Heart left ventricle (tissue), 16 donors: ENCODE results near the gene RCOR2. TPM values are rescaled to one million over a fixed set of nuclear protein-coding genes. Genes with fewer than 3 reads are reported as not detected.
A peak's percentile ranks its signal among the peaks of the same experiment; 100 is the strongest.

Source experiments
- ATAC-seq, 4 donors: fragments of 200-7000 bp; cut with Tn5 transposase; one replicate each; pipeline ENCODE4 v1.9.1; 2020 to 2022; ENCODE audit warnings: moderate library complexity in 4 of 4, mild to moderate bottlenecking in 3 of 4, moderate number of reproducible peaks in 1 of 4
- DNase-seq, 5 donors: peaks; one replicate each; pipeline ENCODE4 v3.0.0-alpha.2; 2020
- H3K27ac ChIP-seq, 12 donors: fragments of 200-600 bp; sonication (generic) in 4 of 12; one replicate each; pipeline versions ENCODE4 v1.5.0 to v1.8.0; 2016 to 2022; ENCODE audit warnings: mild to moderate bottlenecking in 2 of 12
- H3K27me3 ChIP-seq, 9 donors: fragments of 200-600 bp; sonication (generic) in 2 of 9; one replicate each; pipeline versions ENCODE4 v1.5.1 to v1.8.0; 2016 to 2022; ENCODE audit warnings: mild to moderate bottlenecking in 3 of 9
- H3K36me3 ChIP-seq, 9 donors: fragments of 200-600 bp; sonication (generic) in 2 of 9; one replicate each; pipeline versions ENCODE4 v1.5.0 to v1.8.0; 2018 to 2022; ENCODE audit warnings: mild to moderate bottlenecking in 2 of 9
- H3K4me1 ChIP-seq, 12 donors: fragments of 200-600 bp; sonication (generic) in 4 of 12; one replicate each; pipeline versions ENCODE4 v1.5.0 to v1.8.0; 2016 to 2022; ENCODE audit warnings: mild to moderate bottlenecking in 3 of 12
- H3K4me3 ChIP-seq, 12 donors: fragments of 200-600 bp; sonication (generic) in 4 of 12; one replicate each; pipeline versions ENCODE4 v1.5.0 to v1.8.0; 2017 to 2022; ENCODE audit warnings: mild to moderate bottlenecking in 9 of 12, moderate library complexity in 4 of 12
- H3K9me3 ChIP-seq, 12 donors: fragments of 200-600 bp; sonication (generic) in 4 of 12; one replicate each; pipeline versions ENCODE4 v1.5.0 to v1.8.0; 2016 to 2022; ENCODE audit warnings: mild to moderate bottlenecking in 1 of 12
- POLR2A ChIP-seq, 2 donors: fragments of 450-650 bp; IDR thresholded peaks; one replicate each; pipeline ENCODE4 v1.6.1; 2017; ENCODE audit warnings: antibody characterized with exemption in 2 of 2, mild to moderate bottlenecking in 2 of 2, moderate library complexity in 2 of 2
- WGBS, 4 donors: extraction: QIAGEN DNeasy Blood & Tissue Kit in 2 of 4; methylation state at CpG; one replicate each; pipeline versions ENCODE4 v1.1.5 to v1.1.7; 2013 to 2018; 5-methylcytosine and 5-hydroxymethylcytosine counted together
- intact Hi-C, 10 donors: fragments of 100-400 bp; cut with DNase I; formaldehyde crosslinking; loops; one replicate each; pipeline versions ENCODE4 v1.11.1 to v1.14.2; 2022
- polyA plus RNA-seq, 2 donors: library from polyadenylated mRNA; stranded (reverse); fragments of 200-250 nt; gene quantifications; one replicate each; pipeline ENCODE4 v1.2.3, GENCODE V29; 2013
- total RNA-seq, 9 donors: library from RNA; depleted of rRNA in 2 of 9; stranded (reverse); fragments of >200 nt in 2 of 9; fragmentation: NEBNext Ultra II Directional in 3 of 9; extraction: Animal tissue kit (Norgen Biotek cat#: 25700) in 3 of 9; gene quantifications; one replicate each; pipeline versions ENCODE4 v1.1.0 to v1.2.4, GENCODE V29; 2016 to 2023
- TF ChIP-seq, protein P1 (sequence below), 12 donors: fragments of 200-600 bp; sonication (generic) in 4 of 12; IDR thresholded peaks; one replicate each; pipeline versions ENCODE4 v1.5.0 to v1.8.0; 2018 to 2022; ENCODE audit warnings: antibody characterized with exemption in 12 of 12, mild to moderate bottlenecking in 5 of 12
- donor health status: ischemic (EF 13 %, LVEDD 7.1; RV severe dilation, severe dysfunction).
- donor health status: healthy with polysubstance abuse.
- donor health status: DM: no; HTN: yes; CAD: no.
- donor health status: DM: no; HTN: no; CAD: no.
- donor health status: ischemic (EF 25% LVEDD 6.9; RV normal size, moderate dysfunction).
- donor health status: ischemic (EF 25% LVEDD 5.7; RV mildly dilated, moderate dysfunction).
- donor health status: healthy.
- donor health status: DM: yes; HTN: yes; CAD: no.
- donor health status: ischemic (EF 35%, LVEDD 5.7; RV mildly dilated, moderate dysfunction).
- donor health status: nonischemic (EF 11% LVEDD 7.7; RV severe dilation, severe dysfunction).
- donor health status: DM: yes; HTN: yes; CAD: no.
- donor health status: PGD.
- donor health status: ischemic (EF 29% LVEDD 5.4; RV normal size, mild dysfunction).
- donor health status: nonischemic (EF 23%, LVEDD 6.1; RV moderate dilation, normal function).

Gene RCOR2
- total and polyA plus RNA-seq, 11 donors = 1.9 to 5.7 (median 4.2) TPM

DNA sequence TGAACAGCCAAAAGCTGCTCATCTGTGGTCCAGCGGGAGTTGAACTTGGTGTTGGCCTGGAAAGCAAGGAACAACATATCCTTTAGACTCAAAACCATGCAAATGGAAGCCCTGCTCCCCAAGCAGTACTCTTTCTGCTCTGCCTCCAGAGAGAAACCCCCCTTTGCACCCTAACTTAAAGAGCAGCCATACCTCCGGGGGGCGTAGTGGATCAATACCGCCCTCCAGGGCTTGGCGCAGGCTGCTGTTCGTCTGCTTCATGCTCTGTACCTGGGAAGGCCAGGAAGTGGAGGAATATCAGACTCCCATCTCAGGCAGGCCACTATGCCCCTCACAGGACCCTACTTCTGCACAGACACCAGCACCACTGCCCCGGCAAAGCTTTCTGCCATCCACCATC, 4.3 kb downstream of the RCOR2 start:
- DNase-seq (no peak), ATAC-seq (no peak)
- Histone ChIP-seq H3K27ac (no peak overlapping the region), H3K9me3 (no peaks in the 10 kb centered on the region), H3K4me1 (peaks cover 7 to 60% (median 26%) of the 10 kb centered on the region in 12 donors), H3K27me3 (peaks cover 0 to 18% (median 0%) of the 10 kb centered on the region in 9 donors), H3K36me3 (peaks cover 0 to 22% (median 20%) of the 10 kb centered on the region in 9 donors), H3K4me3 (no peak overlapping the region)
- intact Hi-C loops = no loop called here
- 84 to 91% (median 89%) methylated on average over 7 of the region's 7 CpGs for WGBS, 4 donors
- TF ChIP-seq, protein P1, sequence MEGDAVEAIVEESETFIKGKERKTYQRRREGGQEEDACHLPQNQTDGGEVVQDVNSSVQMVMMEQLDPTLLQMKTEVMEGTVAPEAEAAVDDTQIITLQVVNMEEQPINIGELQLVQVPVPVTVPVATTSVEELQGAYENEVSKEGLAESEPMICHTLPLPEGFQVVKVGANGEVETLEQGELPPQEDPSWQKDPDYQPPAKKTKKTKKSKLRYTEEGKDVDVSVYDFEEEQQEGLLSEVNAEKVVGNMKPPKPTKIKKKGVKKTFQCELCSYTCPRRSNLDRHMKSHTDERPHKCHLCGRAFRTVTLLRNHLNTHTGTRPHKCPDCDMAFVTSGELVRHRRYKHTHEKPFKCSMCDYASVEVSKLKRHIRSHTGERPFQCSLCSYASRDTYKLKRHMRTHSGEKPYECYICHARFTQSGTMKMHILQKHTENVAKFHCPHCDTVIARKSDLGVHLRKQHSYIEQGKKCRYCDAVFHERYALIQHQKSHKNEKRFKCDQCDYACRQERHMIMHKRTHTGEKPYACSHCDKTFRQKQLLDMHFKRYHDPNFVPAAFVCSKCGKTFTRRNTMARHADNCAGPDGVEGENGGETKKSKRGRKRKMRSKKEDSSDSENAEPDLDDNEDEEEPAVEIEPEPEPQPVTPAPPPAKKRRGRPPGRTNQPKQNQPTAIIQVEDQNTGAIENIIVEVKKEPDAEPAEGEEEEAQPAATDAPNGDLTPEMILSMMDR (IDR thresholded peaks at IDR 0.05) = no peak
- TF ChIP-seq POLR2A (IDR thresholded peaks at IDR 0.05) = no peak

DNA sequence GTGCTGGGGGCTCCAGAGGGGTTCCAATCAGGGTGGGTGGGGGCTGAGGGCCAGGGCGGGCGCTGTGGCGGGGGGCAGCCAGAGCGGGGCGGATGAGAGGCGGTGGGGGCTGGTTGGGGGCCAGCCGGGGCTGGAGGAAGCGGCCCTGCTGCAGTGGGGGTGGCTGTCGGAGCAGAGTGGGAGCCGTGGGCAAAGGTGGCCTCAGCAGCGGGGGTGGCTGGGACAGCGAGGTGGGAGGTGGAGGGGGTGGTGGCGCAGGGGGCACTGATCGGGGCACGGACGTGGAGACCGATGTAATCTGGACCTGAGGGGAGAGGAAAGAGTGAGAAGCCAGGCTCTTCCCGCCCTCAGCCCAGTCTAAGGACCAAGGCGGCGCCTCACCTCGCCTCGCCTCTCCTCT, 5.1 kb downstream of the RCOR2 start:
- ATAC-seq (no peak), DNase-seq (no peak)
- 90 to 93% (median 91%) methylated on average over 22 of the region's 22 CpGs for WGBS, 4 donors
- Histone ChIP-seq H3K27ac (no peak overlapping the region), H3K36me3 (peaks cover 0 to 30% (median 28%) of the 10 kb centered on the region in 9 donors), H3K4me1 (peaks cover 7 to 54% (median 21%) of the 10 kb centered on the region in 12 donors), H3K4me3 (no peak overlapping the region), H3K9me3 (no peaks in the 10 kb centered on the region), H3K27me3 (peaks cover 0 to 11% (median 0%) of the 10 kb centered on the region in 9 donors)
- intact Hi-C loops = no loop called here
- TF ChIP-seq, protein P1 (IDR thresholded peaks at IDR 0.05) = no peak
- TF ChIP-seq POLR2A (IDR thresholded peaks at IDR 0.05) = no peak

DNA sequence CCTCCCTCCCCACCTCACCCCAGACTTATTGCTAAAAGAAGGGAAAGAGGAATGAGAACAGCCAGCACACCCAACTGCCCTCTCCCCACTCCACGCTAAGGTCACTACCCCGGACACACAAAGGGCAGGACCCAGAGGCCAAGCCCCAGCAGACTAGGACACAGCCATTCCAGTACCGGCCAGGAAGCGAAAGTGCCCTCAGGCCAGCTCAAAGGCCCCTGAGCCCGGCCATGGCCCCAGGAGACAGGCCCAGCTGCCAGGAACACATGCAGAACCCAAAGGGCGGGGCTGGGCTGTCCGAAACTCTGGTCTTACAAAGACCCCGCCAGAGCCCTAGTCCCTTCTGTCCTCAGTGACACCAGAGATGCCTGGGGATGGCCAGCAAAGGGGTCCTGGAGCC, 5.5 kb downstream of the RCOR2 start:
- H3K27ac ChIP-seq = peak overlapping the region in 1 of 12 donors; percentile 1
- TF ChIP-seq, protein P1 (IDR thresholded peaks at IDR 0.05) = no peak
- no peak for TF ChIP-seq POLR2A (IDR thresholded peaks at IDR 0.05)
- DNase-seq = no peak
- H3K4me3 ChIP-seq = no peak overlapping the region
- peaks cover 6 to 51% (median 19%) of the 10 kb centered on the region in 12 donors for H3K4me1 ChIP-seq
- ATAC-seq = no peak
- peaks cover 0 to 33% (median 29%) of the 10 kb centered on the region in 9 donors for H3K36me3 ChIP-seq
- intact Hi-C loops = no loop called here
- peaks cover 0 to 9% (median 0%) of the 10 kb centered on the region in 9 donors for H3K27me3 ChIP-seq
- H3K9me3 ChIP-seq = no peaks in the 10 kb centered on the region
- WGBS, 4 donors = 46 to 64% (median 57%) methylated on average over 8 of the region's 8 CpGs

DNA sequence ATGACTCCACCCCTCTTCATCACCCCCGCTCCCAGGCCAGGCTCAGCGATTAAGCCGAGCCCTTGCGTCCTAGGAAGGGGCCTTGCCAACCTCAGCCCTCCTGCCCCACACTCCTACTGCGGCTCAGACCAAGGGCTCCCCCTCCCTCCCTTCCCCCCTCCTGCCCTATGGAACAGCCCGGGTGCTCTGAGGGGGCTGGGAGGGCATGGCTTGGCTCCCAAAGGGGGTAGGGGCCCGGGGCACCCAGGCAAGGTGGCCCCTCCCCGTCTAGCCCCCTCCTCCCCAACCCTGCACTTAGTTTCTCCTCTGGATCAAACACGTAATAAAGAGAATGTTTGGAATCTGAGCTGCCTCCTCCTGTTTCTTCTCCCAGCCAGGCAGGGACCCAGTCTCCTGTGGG, 6.3 kb downstream of the RCOR2 start:
- Histone ChIP-seq H3K4me1 (peaks cover 0 to 44% (median 12%) of the 10 kb centered on the region in 12 donors), H3K27me3 (peaks cover 0 to 2% (median 0%) of the 10 kb centered on the region in 9 donors), H3K36me3 (peaks cover 0 to 40% (median 33%) of the 10 kb centered on the region in 9 donors), H3K9me3 (no peaks in the 10 kb centered on the region), H3K4me3 (no peak overlapping the region), H3K27ac (peak overlapping the region in 1 of 12 donors; percentile 1)
- intact Hi-C loops = no loop called here
- DNase-seq = no peak
- no peak for ATAC-seq
- no peak for TF ChIP-seq POLR2A (IDR thresholded peaks at IDR 0.05)
- TF ChIP-seq, protein P1 (IDR thresholded peaks at IDR 0.05) = no peak
- 63 to 65% (median 64%) methylated on average over 9 of the region's 9 CpGs for WGBS, 4 donors
